Hindlimb muscle (tissue), 1 donor: ENCODE results near the gene RASSF1. TPM values are rescaled to one million over a fixed set of nuclear protein-coding genes. Genes with fewer than 3 reads are reported as not detected.
A peak's percentile ranks its signal among the peaks of the same experiment; 100 is the strongest.
"Not testable (repeated sequence)": the region's sequence is repeated elsewhere in the genome, so short reads cannot be mapped to it uniquely, and the experiment has no call there.

Experiments
- DNase-seq: peaks from one replicate; pipeline ENCODE4 v3.0.0-alpha.2; 2013
- polyA plus RNA-seq: library from polyadenylated mRNA; unstranded; fragments of 120-200 nt; gene quantifications from one replicate; pipeline ENCODE4 v1.2.1, GENCODE V29; 2013; ENCODE audit not compliant: insufficient read length

RASSF1 gene
- polyA plus RNA-seq, 1 donor = 36.3 TPM

DNA sequence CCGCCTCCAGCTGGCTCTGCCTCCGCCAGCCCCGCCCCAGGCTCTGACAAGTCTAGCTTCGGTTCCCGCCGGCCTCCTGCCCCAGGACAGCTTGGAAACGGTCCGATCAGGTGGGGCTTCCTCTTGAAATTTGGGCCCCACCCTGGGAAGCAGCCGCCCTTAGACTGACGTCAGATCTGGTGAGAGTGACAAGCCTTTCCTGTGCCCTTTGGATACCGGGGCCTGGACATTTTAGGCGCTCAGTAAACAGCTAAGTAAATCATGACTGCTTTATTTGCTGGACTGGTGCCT, 41.1 kb downstream of the RASSF1 start:
- no peak for DNase-seq

DNA sequence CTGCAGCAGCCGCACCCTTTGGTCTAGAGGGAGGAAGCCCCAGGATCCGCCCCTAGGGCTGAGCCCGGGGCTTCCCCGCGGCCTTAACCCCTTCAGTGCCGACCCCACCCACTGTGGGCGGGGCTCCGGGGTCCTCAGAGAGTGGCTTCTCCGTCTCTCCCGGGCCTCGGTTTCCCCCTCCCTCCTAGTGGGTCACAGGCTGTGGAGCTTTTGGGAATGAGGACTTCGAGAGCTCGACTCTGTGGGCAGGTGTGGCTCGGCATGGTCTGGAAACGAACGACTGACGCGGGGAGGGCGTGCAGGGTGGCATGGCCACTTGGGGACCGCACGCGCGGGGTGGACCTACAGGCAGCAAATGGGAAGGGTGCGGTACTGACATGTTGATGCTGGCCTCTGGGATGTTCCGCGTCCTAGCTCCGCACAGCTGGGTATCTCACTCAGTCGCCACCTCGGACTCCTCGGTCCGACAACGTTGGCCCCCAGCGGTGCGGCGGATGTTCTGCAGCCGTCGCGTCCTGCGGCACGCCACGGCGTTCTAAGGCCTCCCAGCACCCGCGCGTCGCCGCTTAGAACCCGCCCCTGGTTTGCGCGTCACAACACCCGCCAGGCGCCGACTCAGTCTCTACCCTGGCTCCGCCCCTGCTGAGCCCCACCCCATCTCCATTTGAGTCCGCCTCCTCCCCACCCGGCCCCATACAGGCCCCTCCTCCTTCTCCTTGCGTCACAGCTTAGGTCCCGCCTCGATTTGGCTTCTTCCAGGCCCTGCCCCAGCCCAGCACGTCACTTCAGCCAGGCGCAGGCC, 41.6 kb downstream of the RASSF1 start, which contains the start of the genes HYAL3 and NAA80:
Gene HYAL3, minus strand, starts transcription at position 570 of the 802 bp plus-strand sequence. CDS start 3,803 bp downstream, outside the sequence.
Gene NAA80, minus strand, starts transcription at position 570 of the 802 bp plus-strand sequence. CDS start 1,942 bp downstream, outside the sequence.
- DNase-seq = peak; percentile 99

DNA sequence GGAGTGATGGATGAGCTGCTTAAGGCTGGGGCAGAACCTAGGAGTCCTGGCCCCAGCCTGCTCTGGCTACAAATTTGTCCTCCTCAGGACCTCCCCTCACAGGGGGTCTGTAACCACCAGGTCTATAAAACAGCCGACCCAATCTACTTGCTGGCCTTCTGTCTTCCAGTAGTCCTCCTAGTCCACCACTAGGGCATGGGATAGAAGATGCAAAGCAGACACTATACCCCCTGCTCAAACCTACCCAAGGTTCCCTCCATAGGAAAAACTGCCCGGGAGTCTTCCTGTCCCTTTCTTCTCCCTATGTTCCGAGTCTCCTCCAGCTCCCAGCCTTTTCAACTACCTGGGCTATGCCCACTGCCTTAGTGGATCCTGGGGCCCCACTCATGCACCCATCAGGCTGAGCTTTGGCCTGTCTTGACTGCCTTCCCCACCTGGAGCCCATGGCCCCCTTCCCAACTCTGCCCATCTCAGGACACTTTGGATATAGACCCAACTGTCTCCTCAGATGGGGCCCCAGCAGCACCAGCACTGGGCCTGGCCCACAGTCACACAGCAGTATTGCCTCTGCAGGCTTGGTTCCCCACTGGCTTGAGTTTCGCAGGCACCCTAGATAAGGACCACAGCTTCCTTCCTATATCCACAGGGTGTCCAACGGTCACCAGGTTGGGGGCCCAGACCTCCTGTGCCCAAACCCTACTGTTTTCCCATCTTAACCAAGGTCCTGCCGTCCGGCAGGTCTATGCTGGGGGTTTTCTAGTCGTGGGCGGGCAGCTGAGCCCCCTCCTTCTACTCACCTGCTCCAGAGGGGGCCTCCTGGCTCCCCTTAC, 42.5 kb downstream of the RASSF1 start:
- DNase-seq = no peak

DNA sequence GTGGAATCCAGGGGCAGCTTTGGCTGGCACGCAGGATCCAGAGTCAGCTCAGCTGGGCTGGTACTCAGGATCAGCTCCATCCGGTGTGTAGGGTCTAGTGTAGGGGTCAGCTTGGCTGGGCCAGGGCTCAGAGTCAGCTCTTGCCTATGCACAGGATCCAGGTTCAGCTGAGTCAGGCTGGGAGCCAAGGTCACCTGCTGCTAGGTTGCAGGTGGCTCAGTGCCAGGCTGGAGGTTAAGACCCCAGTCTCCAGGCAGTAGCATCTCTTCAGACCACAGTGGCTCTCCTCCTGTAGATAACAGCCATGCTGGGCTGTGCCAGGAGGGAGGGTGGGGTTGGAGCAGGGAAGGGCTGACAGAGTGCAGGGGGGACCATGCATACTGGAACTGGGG, 43.3 kb downstream of the RASSF1 start:
- DNase-seq = no peak

DNA sequence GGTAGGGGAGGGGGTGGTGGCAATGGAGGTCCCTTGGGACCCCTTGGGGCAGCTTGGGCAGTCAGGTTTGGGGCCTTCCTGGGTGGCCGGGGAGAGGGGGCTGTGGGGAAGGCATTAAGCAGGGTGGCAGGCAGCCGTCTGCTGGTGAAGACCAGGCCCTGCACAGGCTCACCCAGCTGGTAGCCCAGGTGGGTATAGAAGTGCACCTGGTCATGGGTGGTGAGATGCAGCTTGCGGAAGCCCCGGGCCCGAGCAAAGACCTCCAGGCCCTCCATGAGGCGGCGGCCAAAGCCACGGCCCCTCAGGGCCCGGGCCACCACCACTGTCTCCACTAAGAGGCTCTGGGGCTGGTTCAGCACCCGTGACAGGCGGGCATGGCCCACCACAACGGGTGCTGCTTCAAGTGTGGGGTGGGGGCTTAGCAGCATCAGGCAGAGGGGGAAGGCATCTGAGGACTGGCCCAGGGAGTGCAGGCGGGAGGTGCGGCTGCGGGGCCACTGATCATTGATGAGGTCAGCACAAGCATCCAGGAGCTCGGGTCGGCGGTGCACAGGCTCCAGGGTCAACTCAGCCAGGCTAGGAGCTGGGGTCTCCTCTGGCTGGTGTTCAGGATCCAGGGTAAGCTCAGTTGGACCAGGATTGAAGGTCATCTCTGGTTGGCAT, 43.8 kb downstream of the RASSF1 start:
- no peak for DNase-seq

DNA sequence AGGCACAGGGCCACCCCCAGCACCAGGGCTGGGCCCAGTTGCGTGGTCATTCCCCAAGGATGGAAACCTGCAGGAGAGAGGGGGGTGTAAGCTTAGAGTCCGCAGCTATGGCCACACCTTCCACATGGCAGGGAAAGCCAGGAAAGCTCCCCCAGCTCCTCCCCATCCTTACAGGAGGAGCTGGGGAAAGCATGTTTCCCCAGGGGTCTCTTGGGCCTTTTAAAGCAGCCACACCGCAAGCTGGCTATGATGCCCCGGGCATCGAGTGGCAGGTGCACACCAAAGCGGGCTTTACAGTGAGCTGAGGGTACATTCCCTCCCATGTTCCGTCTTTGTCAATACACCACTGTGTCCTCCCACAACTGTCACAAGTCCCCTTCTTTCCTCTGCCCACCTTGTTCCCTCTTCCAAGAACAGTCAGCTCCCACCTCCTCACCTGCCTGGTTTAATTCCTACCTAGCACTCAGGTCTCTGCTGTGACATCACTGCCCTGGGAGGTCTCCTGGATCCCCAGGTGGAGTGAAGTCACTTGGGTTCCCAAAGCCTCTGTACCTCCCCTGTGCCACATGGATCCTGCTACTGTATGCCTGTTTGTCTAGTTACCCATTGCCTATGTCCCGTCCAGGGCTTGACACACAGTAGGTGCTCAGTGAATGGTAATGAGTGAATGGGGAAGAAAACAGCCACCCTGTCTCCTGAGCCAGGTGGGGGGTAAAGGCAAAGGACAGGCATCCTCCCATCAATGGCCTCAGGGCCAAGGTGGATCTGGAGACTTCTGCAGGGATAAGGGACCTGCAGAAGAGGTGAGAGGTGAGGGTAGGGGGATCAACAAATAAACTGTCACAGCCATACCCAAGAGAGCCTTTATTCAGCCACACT, 44.8 kb downstream of the RASSF1 start:
- DNase-seq = no peak

DNA sequence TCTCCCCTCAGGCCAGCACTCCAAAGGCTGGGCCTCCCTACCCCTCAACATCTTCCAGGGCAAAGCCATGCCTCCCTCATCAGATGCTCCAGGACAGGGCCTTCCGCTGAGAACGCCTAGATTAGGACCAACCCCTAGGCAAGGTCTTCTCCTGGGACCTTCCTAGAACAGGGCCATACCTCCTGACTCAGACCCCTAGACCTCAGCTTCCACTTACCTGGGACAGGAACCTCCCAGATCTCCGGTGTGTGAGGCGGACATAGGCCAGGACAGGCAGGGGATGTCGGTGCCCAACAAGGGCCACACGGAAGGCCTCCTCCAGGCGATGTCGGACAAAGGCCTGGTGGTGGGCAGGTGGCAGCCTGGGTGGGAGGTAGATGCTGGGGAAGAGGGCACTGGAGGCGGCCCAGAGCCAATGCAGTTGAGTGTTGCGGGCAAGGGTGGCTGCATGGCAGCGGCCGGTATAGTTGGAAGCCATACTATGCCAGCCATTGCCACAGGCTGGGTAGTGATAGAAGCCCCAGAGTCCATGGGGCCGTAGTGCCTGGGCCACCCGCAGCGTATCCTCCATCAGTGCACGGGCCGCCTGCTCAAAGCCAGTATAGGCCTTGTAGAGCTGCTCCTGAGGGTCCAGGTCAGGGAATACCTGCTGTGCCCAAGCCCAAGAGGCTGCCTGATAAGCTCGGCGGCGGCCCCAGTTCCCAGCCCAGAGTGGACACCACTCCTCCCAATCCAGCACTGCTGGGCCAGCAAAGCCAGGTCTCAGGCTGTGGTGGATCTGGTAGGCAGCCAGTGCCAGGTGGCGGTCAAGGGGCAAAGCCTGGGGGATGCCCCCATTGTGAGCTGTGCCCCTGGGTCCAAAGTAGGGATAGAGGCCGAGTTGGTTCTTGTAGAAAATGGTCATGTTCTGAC, 45.9 kb downstream of the RASSF1 start:
- no peak for DNase-seq

DNA sequence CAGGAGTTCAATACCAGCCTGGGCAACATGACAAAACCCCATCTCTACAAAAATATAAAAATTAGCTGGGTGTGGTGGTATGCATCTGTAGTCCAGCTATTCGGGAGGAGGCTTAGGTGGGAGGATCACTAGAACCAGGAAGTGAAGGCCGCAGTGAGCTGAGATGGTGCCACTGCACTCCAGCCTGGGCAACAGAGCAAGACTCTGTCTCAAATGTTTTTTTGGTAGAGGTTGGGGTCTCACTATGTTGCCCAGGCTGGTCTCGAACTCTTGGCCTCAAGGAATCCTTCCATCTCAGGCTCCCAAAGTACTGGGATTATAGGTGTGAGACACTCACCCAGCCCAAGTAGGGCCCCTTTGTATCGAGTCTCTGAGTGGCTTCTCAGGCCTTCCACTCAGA, 46.5 kb downstream of the RASSF1 start:
- DNase-seq = no peak

DNA sequence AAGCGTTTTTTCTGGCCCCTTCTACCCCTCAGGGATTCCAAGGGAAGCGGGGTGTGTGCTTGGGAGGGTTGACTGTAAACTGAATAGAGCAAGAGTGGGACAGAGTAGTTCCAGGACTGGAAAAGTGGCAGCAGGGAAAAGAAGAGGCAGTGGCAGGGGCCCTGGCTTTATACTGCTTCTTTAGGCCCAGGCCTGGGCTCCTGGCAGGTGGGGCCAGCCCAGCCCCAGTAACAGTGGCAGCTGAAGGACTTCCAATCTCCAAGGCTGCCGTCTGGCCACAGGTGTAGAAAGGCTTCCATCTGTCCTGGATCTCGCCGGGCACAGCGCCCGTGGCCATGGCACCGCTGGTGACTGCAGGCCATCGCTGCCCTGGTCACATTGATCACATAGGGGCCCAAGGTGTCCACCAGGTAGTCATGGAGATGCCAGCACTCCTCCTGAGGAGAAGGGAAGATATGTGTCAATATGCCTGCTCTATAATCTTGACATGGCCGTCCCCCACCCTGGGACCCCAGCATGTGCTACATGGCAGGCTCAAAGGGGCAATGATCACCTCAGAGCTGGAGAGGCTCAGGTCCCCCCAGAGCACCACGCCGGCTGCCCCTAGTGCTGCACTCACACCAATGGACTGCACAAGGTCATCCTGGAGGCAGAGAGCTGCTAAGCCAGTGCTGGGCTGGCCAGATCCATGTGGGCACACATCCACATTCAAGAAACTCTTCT, 47.4 kb downstream of the RASSF1 start:
- no peak for DNase-seq

DNA sequence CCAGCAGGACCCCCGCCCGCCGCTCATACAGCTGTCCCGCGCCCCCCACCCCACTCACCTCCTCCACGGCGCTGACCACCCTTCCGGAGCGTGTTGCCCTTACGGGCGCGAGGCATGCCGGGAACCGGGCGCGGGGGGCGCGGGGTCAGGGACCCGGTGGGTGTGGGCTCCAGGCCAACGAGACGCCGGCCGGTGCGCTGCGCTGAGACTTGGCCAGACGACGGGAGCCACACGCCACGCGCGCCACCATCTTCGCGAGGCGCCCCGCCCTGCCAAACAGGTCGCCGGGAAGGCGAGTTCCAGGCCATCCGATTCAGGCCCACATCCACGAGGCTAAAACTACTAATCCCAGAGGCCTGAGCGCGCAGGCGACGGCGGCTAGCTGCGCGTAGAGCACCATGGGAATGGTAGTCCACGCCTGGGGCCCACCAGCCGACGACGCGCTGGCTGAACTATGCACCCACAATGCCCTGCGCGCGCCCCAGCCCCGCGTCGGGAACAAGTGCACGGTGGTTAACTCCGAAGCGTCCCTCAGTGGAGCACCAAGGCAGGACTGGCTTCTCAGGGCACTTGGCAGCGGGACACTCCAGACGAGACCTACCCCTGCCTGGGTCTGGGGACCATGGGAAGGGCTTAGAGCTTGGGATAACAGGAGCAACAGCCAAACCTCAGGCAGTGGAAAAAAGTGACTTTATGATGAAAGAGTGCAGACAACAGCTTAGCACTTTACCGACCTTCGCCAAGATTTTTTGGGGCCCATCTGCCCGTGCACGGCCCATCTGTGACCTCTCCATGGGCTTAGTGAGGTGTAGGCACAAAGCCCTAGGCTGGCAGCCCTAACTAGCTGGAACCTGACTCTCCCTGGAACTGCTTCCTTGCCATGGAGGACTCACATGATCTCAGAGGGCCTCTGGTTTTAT, 48.2 kb downstream of the RASSF1 start, which contains the start of gene IFRD2:
Gene IFRD2, minus strand, starts transcription at position 271 of the 920 bp plus-strand sequence. Its CDS starts 155 bp downstream, at position 116.
- DNase-seq = peak; percentile 98

DNA sequence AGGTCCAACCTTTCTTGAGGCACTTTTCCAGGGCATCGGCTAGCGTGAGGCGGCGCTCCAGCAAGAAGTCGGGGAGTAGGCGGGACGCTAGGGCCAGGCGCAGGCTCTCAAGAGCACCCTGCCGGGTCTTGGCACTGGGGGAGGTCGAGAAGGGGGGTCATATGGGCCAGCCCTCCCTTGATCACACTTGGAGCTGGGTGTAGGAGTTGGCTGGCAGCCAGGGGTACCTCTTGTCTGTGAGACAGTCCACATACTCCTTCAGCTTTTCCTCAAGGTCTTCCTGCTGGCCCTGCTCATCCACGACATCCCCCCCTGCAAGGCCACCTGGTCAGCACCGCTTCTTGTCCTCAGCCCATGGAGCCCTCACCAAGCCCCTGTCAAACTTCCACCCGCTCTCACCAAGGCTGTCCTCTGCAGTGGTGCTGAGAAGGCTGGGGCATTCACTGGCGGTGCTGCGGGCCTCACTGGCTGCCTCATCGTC, 50.4 kb downstream of the RASSF1 start:
- DNase-seq = no peak

DNA sequence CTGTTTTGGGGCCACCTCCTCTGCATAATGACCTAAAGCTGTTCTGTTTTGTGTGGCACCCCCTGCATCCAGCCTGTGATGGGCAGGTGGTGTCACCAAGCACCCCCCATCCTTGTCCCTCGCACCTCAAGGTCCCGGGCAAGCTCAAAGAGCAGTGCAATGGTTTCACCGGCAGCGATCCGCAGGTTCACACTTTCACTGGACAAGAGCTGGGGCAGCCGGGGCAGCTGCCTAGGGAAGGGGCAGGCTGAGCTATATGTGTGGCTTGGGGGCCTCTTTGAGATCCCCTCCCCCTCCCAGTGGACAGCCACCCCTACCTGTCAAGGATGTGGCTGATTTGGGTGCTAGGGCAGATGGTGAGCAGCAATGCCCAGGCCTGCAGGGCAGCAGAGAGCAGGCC, 51.5 kb downstream of the RASSF1 start:
- DNase-seq = no peak

DNA sequence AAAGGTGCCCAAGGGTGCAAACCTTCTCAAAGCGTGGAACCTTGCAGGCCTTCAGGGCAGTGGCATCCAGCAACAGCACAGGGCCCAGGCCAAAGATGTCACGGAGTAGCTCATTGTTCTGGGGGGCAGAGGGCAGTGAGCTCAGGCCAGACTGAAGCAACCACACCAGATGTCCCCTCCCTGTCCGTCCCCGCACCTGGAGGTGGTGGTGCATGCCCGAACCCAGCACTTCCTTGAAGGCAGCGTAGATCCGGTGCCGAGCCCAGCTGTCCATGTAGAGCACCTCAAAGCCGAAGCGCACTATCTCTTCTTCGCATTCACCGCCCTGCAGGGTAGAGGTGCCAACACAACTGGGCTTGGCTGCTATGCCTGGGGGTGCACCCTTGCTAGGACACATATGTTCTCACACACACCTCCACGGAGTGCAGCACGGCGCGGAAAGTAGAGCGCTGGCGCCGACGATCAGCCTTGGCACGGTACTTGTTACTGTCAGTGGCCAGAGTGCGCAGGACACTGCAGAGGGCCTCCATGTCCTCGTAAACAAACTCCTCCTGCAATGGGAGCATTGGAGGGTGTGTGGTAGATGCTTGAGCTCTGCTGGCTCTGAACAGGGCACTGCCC, 52.1 kb downstream of the RASSF1 start:
- DNase-seq = no peak

DNA sequence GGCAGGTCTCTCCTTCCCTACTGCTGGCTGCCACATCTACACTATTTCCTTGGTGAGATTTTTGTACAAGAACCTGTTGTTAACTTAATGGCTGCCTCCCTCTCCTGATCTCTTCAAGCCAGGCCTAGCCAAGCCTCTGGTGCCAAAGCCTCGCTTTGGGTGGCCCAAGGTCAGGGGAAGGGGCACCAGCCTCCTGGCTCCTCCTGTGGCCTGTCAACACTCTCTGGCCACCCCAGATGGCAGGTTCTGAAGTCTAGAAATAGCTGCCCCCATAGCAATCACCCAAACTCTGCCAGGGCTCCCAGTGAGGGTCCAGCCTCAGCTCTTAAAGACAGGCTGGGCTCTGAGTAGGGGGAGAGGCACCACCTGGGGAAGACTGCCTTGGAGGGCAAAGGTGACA, 53.4 kb downstream of the RASSF1 start:
- DNase-seq = no peak

DNA sequence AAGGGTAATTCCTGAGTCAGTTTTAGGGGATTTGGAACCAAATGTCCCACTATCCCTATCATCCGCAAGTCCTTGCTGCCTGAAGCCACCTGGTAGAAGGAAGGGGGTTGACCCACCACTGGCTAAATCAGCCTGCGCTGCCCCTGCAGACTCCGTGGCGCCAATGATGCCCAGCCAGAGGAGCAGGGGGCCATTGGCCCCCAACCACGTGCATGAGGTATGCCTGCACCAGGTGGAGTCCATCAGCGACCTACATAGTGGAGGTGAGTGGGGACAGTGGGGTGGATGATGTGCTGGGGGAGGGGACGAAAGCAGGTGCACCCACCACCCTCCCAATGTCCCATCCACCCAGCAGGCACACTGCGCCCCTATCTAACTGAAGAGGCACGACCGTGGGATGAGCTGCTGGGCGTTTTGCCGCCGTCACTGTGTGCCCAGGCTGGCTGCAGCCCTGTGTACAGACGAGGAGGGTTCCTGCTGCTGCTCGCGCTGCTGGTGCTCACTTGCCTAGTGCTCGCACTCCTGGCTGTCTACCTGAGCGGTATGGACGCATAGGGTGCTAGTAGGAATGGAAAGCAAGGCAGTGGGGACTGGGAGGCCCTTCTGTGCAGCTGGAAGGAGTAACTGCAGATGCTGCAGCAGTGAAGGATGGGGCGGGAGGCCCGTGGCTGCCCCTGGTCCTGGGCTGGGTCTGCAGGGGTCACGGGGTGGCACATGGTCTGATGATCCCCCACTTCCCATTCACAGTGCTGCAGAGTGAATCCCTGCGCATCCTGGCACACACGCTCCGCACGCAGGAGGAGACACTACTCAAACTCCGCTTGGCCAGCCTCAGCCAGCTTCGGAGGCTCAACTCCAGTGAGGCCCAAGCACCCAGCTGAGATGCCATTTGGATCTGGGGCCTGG, 54.1 kb downstream of the RASSF1 start:
- no peak for DNase-seq

DNA sequence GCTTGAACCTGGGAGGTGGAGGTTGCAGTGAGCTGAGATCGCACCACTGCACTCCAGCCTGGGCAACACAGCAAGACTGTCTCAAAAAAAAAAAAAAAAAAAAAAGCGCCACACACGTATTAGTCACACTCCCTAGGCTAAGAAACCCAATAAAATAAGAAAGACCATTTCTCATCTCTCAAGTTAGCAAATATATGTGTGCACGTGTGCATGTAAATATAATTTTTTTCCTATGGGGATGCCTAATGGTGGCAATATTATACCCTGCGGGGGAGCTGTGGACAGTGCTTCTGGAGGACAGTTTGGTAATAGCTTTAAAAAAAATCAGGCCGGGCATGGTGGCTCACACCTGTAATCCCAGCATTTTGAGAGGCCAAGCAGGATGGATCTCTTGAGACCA, 56.5 kb downstream of the RASSF1 start:
- not testable (repeated sequence) for DNase-seq
